ENCODE data around the gene PLK2. TPM values are rescaled to one million over a fixed set of nuclear protein-coding genes. Genes with fewer than 3 reads are reported as not detected.

PLK2 gene
- total and polyA plus RNA-seq, 2 of the 4 experiments (the other 2 are of a cell fraction), result 129 to 337 TPM

DNA sequence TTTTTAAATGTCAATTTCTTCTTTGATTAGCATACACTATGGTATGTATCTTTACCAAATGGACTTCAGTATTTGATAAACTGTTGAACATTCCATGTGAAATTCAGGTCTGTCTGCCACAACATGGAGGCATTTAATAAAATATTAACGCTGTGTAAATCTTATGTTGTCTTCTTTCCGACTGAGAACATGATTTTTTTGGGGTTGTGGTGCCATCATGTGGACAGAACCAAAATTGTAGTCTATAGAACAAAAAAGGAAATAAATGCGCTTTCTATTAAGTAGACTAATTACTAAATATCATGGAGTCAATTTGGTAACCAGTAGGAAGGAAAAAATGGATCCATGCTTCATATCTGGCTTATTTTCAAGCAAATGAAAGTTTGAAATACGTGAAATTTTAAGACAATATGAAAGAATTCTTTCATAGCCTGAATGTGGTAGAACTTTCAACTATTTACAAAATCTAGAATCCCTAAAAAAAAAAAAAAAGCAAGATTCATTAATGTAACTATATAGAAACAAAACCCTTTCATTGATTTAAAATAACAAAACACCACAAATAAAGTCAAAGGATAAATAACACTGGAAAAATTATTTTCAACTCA lies 2.8 kb upstream of the PLK2 start:
- CTCF ChIA-PET, result interaction anchor here (0.6 to 4.1 kb wide), 6 partner anchors 203 to 1198 kb away, joined by 4 to 13 read pairs (median 6); no protein-coding TSS in a partner anchor
- intact Hi-C loops (cut with micrococcal nuclease), result loop anchor here (1.0 to 10.0 kb wide), 6 partner anchors 330 to 1560 kb away; partner anchors contain the start of gene MIER3
- Histone ChIP-seq H3K27ac (ENCODE audit: insufficient read depth, low read length) (no peak overlapping the region), H3K14ac (replicated peaks; ENCODE audit: low read depth, low read length) (no peak overlapping the region), H3K4me1 (ENCODE audit: control insufficient read depth, insufficient read depth, low read length) (no peaks in the 10 kb centered on the region; the same call in 1 of the 2 replicates), H3K9ac (ENCODE audit: low read depth, low read length) (no peak overlapping the region), H2BK120ac (ENCODE audit: low read depth, low read length) (no peak overlapping the region), H2BK5ac (ENCODE audit: low read depth, low read length, poor library complexity, severe bottlenecking) (peak overlapping the region; percentile 62), H4K8ac (ENCODE audit: low read depth in 2 of 2, low read length in 2 of 2) (no peak overlapping the region; a peak in 1 of 4 replicates), H3K36me3 (ENCODE audit: control insufficient read depth, insufficient read depth, low read length) (peaks cover 12% of the 10 kb centered on the region), H2AFZ (replicated peaks; ENCODE audit: low read length, poor library complexity) (no peak overlapping the region), H2BK20ac (ENCODE audit: low read depth, low read length) (no peak overlapping the region), H3K4me2 (ENCODE audit: low read depth, low read length) (no peak overlapping the region), H2AK5ac (ENCODE audit: low read depth, low read length) (no peak overlapping the region), H4K91ac (ENCODE audit: insufficient read depth, low read depth, low read length) (no peak overlapping the region), H3K9me3 (ENCODE audit: control insufficient read depth, insufficient read depth, low read length) (no peaks in the 10 kb centered on the region), H3K4ac (ENCODE audit: low read depth, low read length) (no peak overlapping the region; the same call in 1 of the 2 replicates), H3K56ac (ENCODE audit: extremely low read depth, insufficient read depth, low read length) (no peak overlapping the region), H2BK15ac (ENCODE audit: low read depth, low read length) (no peak overlapping the region), H3K27me3 (ENCODE audit: control insufficient read depth, insufficient read depth, low read length) (no peaks in the 10 kb centered on the region), H3K4me3 (ENCODE audit: insufficient read depth, low read depth, low read length) (no peak overlapping the region), H3K9me1 (ENCODE audit: insufficient read depth, low read length) (peaks cover under 1% of the 10 kb centered on the region; the same call in 1 of the 2 replicates), H3K23ac (ENCODE audit: low read depth, low read length) (no peak overlapping the region), H3K18ac (ENCODE audit: low read depth, low read length) (no peak overlapping the region), H3K79me1 (ENCODE audit: low read depth in 1 of 2, low read length in 2 of 2) (peaks cover 7 to 11% of the 10 kb centered on the region in 2 experiments; a peak in 2 of 4 replicates), H4K20me1 (ENCODE audit: insufficient read depth, low read length) (peaks cover 21% of the 10 kb centered on the region), H2AK9ac (replicated peaks; ENCODE audit: low read depth, low read length, poor library complexity) (no peak overlapping the region), H4K5ac (ENCODE audit: low read depth, low read length) (no peak overlapping the region)
- in situ Hi-C loops (cut with MboI; ENCODE audit: low sequenced_read_pairs), result loop anchor here (5.0 to 25.0 kb wide), 4 partner anchors 958 to 1550 kb away; partner anchors contain the start of gene SETD9
- dilution Hi-C loops (cut with HindIII; ENCODE audit: low sequenced_read_pairs, unreplicated experiment), result no loop called here
- DNase-seq (peak; percentile 72), ATAC-seq (ENCODE audit: low read depth) (no peak)
- POLR2A ChIA-PET (ENCODE audit: unreplicated experiment), result interaction anchor here (0.7 kb wide), 1 partner anchor 372 kb away, joined by 6 read pairs; no protein-coding TSS in a partner anchor
- whole genome bisulfite sequencing, 2 experiments (ENCODE audit: extremely low coverage in 2 of 2, insufficient read length in 1 of 2), result no CpG with 5 or more reads among the region's 4 CpGs
- no TSS peak for BruUV-seq (replicated peaks)
- TF ChIP-seq, protein P1, sequence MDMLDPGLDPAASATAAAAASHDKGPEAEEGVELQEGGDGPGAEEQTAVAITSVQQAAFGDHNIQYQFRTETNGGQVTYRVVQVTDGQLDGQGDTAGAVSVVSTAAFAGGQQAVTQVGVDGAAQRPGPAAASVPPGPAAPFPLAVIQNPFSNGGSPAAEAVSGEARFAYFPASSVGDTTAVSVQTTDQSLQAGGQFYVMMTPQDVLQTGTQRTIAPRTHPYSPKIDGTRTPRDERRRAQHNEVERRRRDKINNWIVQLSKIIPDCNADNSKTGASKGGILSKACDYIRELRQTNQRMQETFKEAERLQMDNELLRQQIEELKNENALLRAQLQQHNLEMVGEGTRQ (IDR thresholded peaks at IDR 0.05; ENCODE audit: low read depth, low read length), result no peak
- TF ChIP-seq CEBPB (IDR thresholded peaks at IDR 0.05; ENCODE audit: low read depth, low read length) (no peak), BHLHE40 (IDR thresholded peaks at IDR 0.05; ENCODE audit: low read depth, low read length) (no peak), POLR2A (IDR thresholded peaks at IDR 0.05; ENCODE audit: low read depth, low read length) (no peak), FOS (IDR thresholded peaks at IDR 0.05; ENCODE audit: low read depth, low read length) (no peak), MXI1 (IDR thresholded peaks at IDR 0.05; ENCODE audit: borderline replicate concordance, low read depth, low read length) (no peak), CHD1 (IDR thresholded peaks at IDR 0.05; ENCODE audit: low read depth, low read length) (no peak), NFE2L2 (IDR thresholded peaks at IDR 0.05; ENCODE audit: low read depth, low read length) (no peak), RFX5 (IDR thresholded peaks at IDR 0.05; ENCODE audit: low read depth, low read length) (no peak), RAD21 (IDR thresholded peaks at IDR 0.05; ENCODE audit: low read length) (peak; percentile 78), RCOR1 (IDR thresholded peaks at IDR 0.05; ENCODE audit: insufficient replicate concordance, low read length) (no peak), SMC3 (IDR thresholded peaks at IDR 0.05; ENCODE audit: low read depth, low read length) (peak; percentile 83), MAZ (IDR thresholded peaks at IDR 0.05; ENCODE audit: borderline replicate concordance, low read depth, low read length) (no peak), MAFK (IDR thresholded peaks at IDR 0.05; ENCODE audit: low read depth, low read length) (no peak)
- TF ChIP-seq, protein P2, sequence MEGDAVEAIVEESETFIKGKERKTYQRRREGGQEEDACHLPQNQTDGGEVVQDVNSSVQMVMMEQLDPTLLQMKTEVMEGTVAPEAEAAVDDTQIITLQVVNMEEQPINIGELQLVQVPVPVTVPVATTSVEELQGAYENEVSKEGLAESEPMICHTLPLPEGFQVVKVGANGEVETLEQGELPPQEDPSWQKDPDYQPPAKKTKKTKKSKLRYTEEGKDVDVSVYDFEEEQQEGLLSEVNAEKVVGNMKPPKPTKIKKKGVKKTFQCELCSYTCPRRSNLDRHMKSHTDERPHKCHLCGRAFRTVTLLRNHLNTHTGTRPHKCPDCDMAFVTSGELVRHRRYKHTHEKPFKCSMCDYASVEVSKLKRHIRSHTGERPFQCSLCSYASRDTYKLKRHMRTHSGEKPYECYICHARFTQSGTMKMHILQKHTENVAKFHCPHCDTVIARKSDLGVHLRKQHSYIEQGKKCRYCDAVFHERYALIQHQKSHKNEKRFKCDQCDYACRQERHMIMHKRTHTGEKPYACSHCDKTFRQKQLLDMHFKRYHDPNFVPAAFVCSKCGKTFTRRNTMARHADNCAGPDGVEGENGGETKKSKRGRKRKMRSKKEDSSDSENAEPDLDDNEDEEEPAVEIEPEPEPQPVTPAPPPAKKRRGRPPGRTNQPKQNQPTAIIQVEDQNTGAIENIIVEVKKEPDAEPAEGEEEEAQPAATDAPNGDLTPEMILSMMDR (conservative IDR thresholded peaks at IDR 0.05; ENCODE audit: low read depth, low read length), result peak; percentile 72

Measured in IMR-90 (cell line).